GM04503 (cell line): Measurements from ENCODE around the gene RRP9.

Source experiments
- DNase-seq: peaks from one replicate; pipeline ENCODE4 v3.0.0-alpha.2; 2012; ENCODE audit warnings: low read depth

The RRP9 gene

GRCh38 chr3:51955893-51956770 is 14.4 kb upstream of the RRP9 start:
- no peak for DNase-seq

DNA sequence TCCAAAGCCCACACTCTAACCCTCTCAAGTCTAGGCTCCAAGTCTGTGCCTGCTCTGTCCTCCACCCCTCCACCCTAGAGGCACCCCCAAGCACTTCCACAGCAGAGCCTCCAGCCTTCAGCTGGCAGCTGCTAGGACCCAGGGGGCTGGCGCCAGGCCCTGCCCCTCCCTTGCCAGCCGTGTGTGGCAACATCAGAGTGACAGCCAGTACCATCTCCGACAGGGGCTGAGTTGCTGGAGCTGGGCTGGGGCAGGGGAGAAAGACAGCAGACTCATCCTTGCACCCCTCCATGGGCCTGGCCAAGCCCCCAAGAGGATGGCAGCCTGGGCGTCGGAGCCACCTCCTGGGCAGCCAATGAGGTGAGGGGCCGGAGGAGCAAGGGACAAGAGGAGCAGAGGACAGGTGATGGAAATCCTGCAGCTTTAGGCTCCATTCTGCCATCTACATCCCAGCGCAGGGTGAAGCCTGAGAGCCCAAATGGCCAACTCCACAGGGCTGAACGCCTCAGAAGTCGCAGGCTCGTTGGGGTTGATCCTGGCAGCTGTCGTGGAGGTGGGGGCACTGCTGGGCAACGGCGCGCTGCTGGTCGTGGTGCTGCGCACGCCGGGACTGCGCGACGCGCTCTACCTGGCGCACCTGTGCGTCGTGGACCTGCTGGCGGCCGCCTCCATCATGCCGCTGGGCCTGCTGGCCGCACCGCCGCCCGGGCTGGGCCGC is 13.6 kb upstream of the RRP9 start, which contains the start of gene GPR62:
TSS of gene GPR62 (plus strand) at position 207 of the 718 bp plus-strand sequence. CDS start at position 479, 272 bp downstream.
- no peak for DNase-seq

- DNase-seq, result no peak
These were observed 13.0 kb upstream of the RRP9 start for GRCh38 chr3:51954713-51955112.

DNA sequence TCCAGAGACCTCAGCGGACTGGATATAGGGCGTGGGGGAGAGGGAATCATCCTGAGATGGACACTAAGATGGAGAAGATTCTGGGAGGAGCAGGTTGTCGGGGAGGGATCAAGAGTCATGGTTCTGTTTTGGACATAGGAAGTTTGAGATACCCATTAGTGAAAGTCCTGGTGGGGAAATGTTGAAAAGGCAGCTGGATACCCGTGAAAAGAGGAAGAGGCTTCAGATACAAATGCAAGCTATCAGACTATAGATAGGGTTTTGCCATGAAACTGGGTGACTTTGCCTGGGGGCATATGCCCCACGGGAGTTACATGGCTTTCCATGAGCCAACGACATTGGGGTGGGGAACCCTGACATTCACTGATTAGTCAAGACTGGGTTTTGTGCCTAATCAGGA is 12.4 kb upstream of the RRP9 start:
- no peak for DNase-seq

DNA sequence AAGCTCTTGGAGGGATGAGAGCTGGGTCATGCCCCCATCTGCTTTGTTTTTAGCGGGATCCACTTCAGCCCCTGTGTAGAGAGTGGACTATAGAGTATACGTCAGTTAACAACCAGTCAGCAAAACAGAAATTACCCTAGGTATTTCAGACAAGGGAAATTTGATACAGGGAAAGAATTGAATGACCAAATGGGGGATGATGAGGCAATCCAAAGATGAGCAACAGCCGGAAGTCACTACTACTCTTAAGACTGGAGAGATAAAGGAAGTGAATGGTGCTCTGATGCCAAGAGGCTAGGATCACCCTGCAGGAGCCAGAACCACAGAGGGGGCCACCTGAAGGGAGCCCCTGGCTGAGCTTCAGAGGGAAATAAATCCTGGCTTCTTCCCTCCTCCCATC is 11.7 kb upstream of the RRP9 start:
- peak; percentile 33 for DNase-seq

GRCh38 chr3:51950899-51951298 is 9.2 kb upstream of the RRP9 start:
- DNase-seq, result no peak

- DNase-seq, result no peak
These were observed 7.4 kb upstream of the RRP9 start for GRCh38 chr3:51949121-51949520.

- no peak for DNase-seq
These were observed 6.4 kb upstream of the RRP9 start for GRCh38 chr3:51948016-51948580.

- DNase-seq, result no peak
These were observed 5.7 kb upstream of the RRP9 start for GRCh38 chr3:51947215-51947900.

DNA sequence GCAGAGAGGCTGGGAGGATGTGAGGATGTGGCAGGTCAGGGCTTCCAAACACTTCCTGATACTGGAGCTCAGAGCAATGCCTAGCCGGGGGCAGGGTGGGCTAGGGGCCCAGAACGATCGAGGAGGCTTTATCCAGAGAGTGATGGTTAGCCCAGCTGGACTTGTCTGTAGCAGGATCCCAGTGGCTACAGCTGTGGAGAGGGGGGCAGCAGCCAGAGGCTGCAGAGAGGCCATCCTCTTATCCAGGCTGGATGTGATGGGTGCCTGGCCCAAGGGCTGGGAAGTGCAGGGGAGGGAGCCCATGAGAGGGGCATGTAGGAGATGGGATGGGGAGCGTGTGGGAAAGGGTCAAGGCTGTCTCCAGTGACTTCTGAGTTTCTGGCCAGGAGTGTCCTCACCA is 5.1 kb upstream of the RRP9 start:
- no peak for DNase-seq

DNA sequence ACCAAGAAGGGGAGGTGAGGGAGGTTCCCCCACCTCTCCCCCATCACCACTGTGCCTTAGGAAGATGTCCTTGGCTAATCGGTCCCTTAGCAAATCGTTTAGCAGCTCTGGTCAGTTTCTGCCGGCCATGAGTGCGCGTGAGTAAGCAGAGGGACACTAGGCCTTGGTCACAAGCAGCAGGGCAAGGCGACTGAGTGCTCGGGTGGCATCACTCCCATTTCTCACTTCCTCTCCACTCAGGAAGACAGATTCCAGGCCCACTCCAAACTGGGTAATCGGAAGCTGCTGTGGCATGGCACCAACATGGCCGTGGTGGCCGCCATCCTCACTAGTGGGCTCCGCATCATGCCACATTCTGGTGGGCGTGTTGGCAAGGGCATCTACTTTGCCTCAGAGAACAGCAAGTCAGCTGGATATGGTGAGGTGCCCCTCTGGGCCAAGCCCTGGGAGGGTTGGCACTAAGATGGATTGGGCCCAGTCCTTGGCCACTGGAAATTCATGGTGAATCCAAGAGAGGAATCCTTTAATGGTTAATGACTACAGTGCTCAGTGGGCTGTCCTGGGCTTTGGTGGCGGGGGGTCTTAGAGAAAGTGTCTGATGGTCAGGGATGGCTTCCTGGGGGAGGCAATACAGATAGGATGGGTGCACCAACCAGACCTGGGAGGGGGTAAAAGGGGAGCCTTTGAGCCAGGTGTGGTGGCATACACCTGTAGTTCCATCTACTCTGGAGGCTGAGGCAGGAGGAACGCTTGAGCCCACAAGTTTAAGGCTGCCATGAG is 4.4 kb upstream of the RRP9 start:
- DNase-seq, result no peak

DNA sequence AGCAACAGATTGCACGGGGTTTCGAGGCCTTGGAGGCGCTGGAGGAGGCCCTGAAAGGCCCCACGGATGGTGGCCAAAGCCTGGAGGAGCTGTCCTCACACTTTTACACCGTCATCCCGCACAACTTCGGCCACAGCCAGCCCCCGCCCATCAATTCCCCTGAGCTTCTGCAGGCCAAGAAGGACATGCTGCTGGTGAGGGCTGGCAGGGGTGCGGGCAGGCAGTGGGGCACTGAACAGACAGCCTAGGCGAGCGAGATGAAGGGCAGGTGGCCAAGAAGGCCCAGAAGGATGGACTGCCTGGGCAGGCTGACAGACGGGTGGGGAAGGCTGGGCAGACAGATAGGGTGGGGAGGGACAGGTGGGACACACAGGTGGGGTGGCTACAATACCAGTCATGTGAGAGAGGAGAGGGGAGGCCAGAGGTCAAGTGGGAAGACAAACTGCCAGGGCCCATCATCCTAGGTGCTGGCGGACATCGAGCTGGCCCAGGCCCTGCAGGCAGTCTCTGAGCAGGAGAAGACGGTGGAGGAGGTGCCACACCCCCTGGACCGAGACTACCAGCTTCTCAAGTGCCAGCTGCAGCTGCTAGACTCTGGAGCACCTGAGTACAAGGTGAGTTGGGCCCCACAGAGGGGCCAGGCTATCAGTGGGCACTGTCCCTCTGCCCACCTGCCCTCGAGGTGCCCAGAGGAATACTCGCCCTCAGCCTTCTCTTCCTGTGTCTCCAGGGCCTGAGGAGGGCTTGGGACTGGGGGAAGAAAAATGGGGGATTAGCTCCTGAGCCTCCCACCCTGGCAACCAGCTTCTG is 3.5 kb upstream of the RRP9 start:
- DNase-seq, result no peak

GRCh38 chr3:51944451-51945021 is 2.8 kb upstream of the RRP9 start:
- no peak for DNase-seq

DNA sequence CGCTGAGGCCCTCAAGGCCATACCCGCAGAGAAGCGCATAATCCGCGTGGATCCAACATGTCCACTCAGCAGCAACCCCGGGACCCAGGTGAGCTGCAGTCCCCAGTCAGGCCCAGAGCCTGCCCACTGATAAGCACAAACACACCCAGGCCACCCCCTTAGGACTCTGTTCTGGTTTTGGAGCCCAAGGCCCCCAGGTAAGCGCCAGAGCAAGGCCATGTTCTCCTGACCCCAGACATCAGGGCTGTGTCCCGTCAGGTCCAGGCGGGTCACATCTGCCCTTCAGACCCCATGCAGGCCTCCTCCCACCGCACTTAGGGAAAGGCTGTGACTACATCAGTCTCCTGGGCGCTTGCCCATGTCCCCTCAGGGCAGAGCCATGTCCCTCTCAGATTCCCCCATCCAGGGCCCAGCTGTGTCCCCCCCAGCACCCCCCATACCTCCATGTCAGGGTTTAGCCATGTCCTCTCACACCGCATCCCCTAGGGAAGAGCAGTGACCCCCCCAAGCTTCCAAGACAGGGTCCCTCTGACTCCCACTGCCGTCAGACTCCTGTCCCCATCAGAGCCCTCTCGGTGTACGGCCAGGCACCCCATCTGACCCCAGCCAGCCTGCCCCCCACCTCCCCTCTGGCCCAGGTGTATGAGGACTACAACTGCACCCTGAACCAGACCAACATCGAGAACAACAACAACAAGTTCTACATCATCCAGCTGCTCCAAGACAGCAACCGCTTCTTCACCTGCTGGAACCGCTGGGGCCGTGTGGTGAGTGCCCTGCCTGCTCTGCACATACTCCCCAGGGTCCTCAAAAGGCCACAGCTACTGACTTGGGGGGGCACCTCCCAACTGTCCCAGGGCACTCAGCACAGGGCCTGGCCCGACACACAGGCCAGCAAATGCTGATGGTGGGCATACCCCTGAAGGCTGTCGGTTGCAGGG is 2.0 kb upstream of the RRP9 start:
- DNase-seq, result no peak

- peak; percentile 49 for DNase-seq
These were observed 1.1 kb upstream of the RRP9 start for GRCh38 chr3:51942603-51943450.

DNA sequence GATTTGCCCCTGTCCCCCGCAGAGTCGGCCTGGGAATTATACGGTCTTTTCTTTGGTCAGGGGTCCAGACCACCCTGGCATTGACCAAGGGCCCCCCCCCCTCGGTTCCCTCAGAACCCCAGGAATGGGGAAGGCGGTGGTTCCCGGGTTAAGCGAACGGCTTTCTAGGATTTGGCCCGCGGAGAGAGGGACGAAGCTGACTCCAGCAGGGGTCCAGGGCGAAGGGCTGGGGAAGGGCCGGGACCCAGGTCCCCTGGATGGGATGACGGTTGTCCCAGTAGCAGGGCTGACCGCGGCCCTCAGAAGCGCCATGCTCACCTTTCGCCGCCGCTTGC is 274 bp downstream of the RRP9 start:
- DNase-seq, result no peak

DNA sequence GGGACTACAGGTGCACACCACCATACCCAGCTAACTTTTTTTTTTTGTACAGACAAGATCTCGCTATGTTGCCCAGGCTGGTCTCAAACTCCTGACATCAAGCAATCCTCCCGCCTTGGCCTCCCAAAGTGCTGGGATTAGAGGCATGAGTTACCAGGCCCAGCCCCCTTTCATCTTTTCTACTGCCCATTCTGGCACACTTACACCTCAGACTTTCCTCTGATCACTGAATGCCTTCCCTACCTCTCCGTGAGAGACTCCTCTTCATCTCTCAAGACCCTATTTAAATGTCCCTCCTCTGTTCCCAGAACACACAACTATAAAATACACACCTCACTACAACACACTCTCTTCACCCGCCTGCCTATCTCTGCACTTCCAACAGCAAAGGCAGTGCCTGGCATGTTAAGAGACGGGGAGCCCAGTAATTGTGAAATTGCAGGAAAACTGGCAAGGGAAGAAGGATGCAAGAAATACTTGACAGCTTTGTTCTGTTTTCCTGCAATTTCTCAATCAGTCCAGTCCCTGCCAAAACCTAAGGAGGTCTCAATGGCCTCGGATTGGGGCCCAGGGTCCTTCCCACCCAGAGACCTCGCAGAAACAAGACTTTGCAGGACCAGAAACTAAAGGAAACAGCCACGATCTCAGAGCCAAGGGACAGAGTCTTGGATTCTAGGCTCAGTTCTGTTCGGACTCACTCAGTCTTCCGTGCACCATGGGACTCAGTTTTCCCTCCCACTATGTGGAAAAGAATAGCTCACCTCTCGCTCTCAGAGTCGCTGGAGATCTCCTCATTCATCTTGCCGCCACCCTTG is 849 bp downstream of the RRP9 start:
- DNase-seq, result peak; percentile 12
